ENCODE results near the gene LRRC1.

Gene LRRC1

GRCh38 chr6:53815381-53816119 lies 20.7 kb downstream of the LRRC1 start:
- no peaks in the 10 kb centered on the region for H3K36me3 ChIP-seq (ENCODE audit: low read depth)
- no peaks in the 10 kb centered on the region for H3K9me3 ChIP-seq (ENCODE audit: severe bottlenecking)
- peaks cover 26% of the 10 kb centered on the region for H3K4me1 ChIP-seq (ENCODE audit: insufficient read depth, poor library complexity, severe bottlenecking)
- peak; percentile 36; the same call in 1 of the 3 replicates for ATAC-seq (ENCODE audit: low read depth)
- H3K4me3 ChIP-seq (ENCODE audit: severe bottlenecking) = no peak overlapping the region
- H3K27ac ChIP-seq (ENCODE audit: poor library complexity, severe bottlenecking) = peak overlapping the region; percentile 16
- TF ChIP-seq, protein P1, sequence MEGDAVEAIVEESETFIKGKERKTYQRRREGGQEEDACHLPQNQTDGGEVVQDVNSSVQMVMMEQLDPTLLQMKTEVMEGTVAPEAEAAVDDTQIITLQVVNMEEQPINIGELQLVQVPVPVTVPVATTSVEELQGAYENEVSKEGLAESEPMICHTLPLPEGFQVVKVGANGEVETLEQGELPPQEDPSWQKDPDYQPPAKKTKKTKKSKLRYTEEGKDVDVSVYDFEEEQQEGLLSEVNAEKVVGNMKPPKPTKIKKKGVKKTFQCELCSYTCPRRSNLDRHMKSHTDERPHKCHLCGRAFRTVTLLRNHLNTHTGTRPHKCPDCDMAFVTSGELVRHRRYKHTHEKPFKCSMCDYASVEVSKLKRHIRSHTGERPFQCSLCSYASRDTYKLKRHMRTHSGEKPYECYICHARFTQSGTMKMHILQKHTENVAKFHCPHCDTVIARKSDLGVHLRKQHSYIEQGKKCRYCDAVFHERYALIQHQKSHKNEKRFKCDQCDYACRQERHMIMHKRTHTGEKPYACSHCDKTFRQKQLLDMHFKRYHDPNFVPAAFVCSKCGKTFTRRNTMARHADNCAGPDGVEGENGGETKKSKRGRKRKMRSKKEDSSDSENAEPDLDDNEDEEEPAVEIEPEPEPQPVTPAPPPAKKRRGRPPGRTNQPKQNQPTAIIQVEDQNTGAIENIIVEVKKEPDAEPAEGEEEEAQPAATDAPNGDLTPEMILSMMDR (IDR thresholded peaks at IDR 0.05; ENCODE audit: poor library complexity, severe bottlenecking) = no peak
- H3K27me3 ChIP-seq (ENCODE audit: insufficient read depth, poor library complexity, severe bottlenecking) = no peaks in the 10 kb centered on the region
- DNase-seq (ENCODE audit: low spot score) = no peak

- TF ChIP-seq, protein P1 (IDR thresholded peaks at IDR 0.05; ENCODE audit: poor library complexity, severe bottlenecking) = no peak
- Histone ChIP-seq H3K4me1 (ENCODE audit: insufficient read depth, poor library complexity, severe bottlenecking) (peaks cover 16% of the 10 kb centered on the region), H3K27ac (ENCODE audit: poor library complexity, severe bottlenecking) (no peak overlapping the region), H3K9me3 (ENCODE audit: severe bottlenecking) (no peaks in the 10 kb centered on the region), H3K36me3 (ENCODE audit: low read depth) (no peaks in the 10 kb centered on the region), H3K4me3 (ENCODE audit: severe bottlenecking) (no peak overlapping the region), H3K27me3 (ENCODE audit: insufficient read depth, poor library complexity, severe bottlenecking) (no peaks in the 10 kb centered on the region)
- no peak for ATAC-seq (ENCODE audit: low read depth)
- DNase-seq (ENCODE audit: low spot score) = no peak
These were observed 24.2 kb downstream of the LRRC1 start for GRCh38 chr6:53818858-53819609.

- peaks cover 20% of the 10 kb centered on the region for H3K4me1 ChIP-seq (ENCODE audit: insufficient read depth, poor library complexity, severe bottlenecking)
- H3K4me3 ChIP-seq (ENCODE audit: severe bottlenecking) = no peak overlapping the region
- TF ChIP-seq, protein P1 (IDR thresholded peaks at IDR 0.05; ENCODE audit: poor library complexity, severe bottlenecking) = no peak
- no peaks in the 10 kb centered on the region for H3K27me3 ChIP-seq (ENCODE audit: insufficient read depth, poor library complexity, severe bottlenecking)
- H3K27ac ChIP-seq (ENCODE audit: poor library complexity, severe bottlenecking) = no peak overlapping the region
- H3K36me3 ChIP-seq (ENCODE audit: low read depth) = no peaks in the 10 kb centered on the region
- no peaks in the 10 kb centered on the region for H3K9me3 ChIP-seq (ENCODE audit: severe bottlenecking)
- no peak for DNase-seq (ENCODE audit: low spot score)
- ATAC-seq (ENCODE audit: low read depth) = no peak
These were observed 27.8 kb downstream of the LRRC1 start for GRCh38 chr6:53822401-53823125.

- H3K27ac ChIP-seq (ENCODE audit: poor library complexity, severe bottlenecking) = no peak overlapping the region
- DNase-seq (ENCODE audit: low spot score) (no peak), ATAC-seq (ENCODE audit: low read depth) (no peak)
- H3K4me3 ChIP-seq (ENCODE audit: severe bottlenecking) = no peak overlapping the region
- no peaks in the 10 kb centered on the region for H3K36me3 ChIP-seq (ENCODE audit: low read depth)
- no peaks in the 10 kb centered on the region for H3K9me3 ChIP-seq (ENCODE audit: severe bottlenecking)
- no peaks in the 10 kb centered on the region for H3K27me3 ChIP-seq (ENCODE audit: insufficient read depth, poor library complexity, severe bottlenecking)
- TF ChIP-seq, protein P1 (IDR thresholded peaks at IDR 0.05; ENCODE audit: poor library complexity, severe bottlenecking) = no peak
- H3K4me1 ChIP-seq (ENCODE audit: insufficient read depth, poor library complexity, severe bottlenecking) = peaks cover 29% of the 10 kb centered on the region
These were observed 29.9 kb downstream of the LRRC1 start for GRCh38 chr6:53824714-53825113.

All from RWPE2 (cell line).